ENCODE data around the gene SF3B4.

- TF ChIP-seq CTCF (conservative IDR thresholded peaks at IDR 0.05; ENCODE audit: low read length) (no peak; the same call in 1 of the 2 replicates), EZH2phosphoT487 (IDR thresholded peaks at IDR 0.05; ENCODE audit: borderline replicate concordance, low read depth, low read length) (no peak)
Observed at GRCh38 chr1:149885339-149886120, 42.1 kb downstream of the SF3B4 start.
